ENCODE results near the gene DPEP2.

DNA sequence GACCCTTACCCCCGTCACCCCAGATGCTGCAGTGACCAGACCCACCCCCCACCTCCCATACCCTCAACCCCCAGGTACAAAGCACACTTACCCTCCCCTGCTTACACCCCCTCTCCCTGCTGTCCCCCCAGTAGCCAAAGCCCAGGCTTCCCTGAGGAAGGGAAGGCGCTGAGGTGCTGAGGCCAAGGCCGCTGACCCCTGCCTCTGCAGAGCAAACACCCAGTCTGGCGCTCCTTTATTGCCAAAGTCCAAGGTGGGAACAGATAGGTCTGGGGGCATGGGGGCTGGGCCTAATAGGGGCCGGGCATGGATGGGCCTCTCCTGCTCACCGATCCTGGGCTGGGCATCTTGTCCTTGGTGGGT, 56.0 kb downstream of the DPEP2 start:
- TF ChIP-seq, protein P1, sequence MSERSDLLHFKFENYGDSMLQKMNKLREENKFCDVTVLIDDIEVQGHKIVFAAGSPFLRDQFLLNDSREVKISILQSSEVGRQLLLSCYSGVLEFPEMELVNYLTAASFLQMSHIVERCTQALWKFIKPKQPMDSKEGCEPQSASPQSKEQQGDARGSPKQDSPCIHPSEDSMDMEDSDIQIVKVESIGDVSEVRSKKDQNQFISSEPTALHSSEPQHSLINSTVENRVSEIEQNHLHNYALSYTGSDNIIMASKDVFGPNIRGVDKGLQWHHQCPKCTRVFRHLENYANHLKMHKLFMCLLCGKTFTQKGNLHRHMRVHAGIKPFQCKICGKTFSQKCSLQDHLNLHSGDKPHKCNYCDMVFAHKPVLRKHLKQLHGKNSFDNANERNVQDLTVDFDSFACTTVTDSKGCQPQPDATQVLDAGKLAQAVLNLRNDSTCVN (CRISPR knock-in tag; IDR thresholded peaks at IDR 0.05; ENCODE audit: borderline replicate concordance) = no peak
- TF ChIP-seq NONO (IDR thresholded peaks at IDR 0.05) (no peak), NONO (CRISPR knock-in tag; conservative IDR thresholded peaks at IDR 0.05) (peak; percentile 79), MXI1 (IDR thresholded peaks at IDR 0.05; ENCODE audit: borderline replicate concordance, low read depth, low read length) (no peak), ZNF33A (CRISPR knock-in tag; IDR thresholded peaks at IDR 0.05; ENCODE audit: borderline replicate concordance) (no peak), ATRX (CRISPR knock-in tag; IDR thresholded peaks at IDR 0.05; ENCODE audit: borderline replicate concordance) (no peak), TEAD2 (CRISPR knock-in tag; IDR thresholded peaks at IDR 0.05) (no peak)
- TF ChIP-seq, protein P2, sequence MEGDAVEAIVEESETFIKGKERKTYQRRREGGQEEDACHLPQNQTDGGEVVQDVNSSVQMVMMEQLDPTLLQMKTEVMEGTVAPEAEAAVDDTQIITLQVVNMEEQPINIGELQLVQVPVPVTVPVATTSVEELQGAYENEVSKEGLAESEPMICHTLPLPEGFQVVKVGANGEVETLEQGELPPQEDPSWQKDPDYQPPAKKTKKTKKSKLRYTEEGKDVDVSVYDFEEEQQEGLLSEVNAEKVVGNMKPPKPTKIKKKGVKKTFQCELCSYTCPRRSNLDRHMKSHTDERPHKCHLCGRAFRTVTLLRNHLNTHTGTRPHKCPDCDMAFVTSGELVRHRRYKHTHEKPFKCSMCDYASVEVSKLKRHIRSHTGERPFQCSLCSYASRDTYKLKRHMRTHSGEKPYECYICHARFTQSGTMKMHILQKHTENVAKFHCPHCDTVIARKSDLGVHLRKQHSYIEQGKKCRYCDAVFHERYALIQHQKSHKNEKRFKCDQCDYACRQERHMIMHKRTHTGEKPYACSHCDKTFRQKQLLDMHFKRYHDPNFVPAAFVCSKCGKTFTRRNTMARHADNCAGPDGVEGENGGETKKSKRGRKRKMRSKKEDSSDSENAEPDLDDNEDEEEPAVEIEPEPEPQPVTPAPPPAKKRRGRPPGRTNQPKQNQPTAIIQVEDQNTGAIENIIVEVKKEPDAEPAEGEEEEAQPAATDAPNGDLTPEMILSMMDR (CRISPR knock-in tag; IDR thresholded peaks at IDR 0.05) = no peak; the same call in 1 of the 2 replicates
- TF ChIP-seq, protein P3, sequence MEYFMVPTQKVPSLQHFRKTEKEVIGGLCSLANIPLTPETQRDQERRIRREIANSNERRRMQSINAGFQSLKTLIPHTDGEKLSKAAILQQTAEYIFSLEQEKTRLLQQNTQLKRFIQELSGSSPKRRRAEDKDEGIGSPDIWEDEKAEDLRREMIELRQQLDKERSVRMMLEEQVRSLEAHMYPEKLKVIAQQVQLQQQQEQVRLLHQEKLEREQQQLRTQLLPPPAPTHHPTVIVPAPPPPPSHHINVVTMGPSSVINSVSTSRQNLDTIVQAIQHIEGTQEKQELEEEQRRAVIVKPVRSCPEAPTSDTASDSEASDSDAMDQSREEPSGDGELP (IDR thresholded peaks at IDR 0.05; ENCODE audit: borderline replicate concordance, low read depth) = peak; percentile 74; the same call in 1 of the 2 replicates
- TF ChIP-seq, protein P4, sequence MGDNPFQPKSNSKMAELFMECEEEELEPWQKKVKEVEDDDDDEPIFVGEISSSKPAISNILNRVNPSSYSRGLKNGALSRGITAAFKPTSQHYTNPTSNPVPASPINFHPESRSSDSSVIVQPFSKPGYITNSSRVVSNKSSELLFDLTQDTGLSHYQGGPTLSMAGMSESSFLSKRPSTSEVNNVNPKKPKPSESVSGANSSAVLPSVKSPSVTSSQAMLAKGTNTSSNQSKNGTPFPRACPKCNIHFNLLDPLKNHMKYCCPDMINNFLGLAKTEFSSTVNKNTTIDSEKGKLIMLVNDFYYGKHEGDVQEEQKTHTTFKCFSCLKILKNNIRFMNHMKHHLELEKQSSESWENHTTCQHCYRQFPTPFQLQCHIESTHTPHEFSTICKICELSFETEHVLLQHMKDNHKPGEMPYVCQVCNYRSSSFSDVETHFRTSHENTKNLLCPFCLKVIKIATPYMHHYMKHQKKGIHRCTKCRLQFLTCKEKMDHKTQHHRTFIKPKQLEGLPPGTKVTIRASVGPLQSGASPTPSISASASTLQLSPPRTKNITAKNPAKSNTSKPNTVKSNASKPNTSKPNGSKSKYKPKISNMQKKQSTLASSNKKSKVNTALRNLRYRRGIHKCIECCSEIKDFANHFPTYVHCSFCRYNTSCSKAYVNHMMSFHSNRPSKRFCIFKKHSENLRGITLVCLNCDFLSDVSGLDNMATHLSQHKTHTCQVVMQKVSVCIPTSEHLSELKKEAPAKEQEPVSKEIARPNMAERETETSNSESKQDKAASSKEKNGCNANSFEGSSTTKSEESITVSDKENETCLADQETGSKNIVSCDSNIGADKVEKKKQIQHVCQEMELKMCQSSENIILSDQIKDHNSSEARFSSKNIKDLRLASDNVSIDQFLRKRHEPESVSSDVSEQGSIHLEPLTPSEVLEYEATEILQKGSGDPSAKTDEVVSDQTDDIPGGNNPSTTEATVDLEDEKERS (CRISPR knock-in tag; IDR thresholded peaks at IDR 0.05) = no peak
- TF ChIP-seq, protein P5, sequence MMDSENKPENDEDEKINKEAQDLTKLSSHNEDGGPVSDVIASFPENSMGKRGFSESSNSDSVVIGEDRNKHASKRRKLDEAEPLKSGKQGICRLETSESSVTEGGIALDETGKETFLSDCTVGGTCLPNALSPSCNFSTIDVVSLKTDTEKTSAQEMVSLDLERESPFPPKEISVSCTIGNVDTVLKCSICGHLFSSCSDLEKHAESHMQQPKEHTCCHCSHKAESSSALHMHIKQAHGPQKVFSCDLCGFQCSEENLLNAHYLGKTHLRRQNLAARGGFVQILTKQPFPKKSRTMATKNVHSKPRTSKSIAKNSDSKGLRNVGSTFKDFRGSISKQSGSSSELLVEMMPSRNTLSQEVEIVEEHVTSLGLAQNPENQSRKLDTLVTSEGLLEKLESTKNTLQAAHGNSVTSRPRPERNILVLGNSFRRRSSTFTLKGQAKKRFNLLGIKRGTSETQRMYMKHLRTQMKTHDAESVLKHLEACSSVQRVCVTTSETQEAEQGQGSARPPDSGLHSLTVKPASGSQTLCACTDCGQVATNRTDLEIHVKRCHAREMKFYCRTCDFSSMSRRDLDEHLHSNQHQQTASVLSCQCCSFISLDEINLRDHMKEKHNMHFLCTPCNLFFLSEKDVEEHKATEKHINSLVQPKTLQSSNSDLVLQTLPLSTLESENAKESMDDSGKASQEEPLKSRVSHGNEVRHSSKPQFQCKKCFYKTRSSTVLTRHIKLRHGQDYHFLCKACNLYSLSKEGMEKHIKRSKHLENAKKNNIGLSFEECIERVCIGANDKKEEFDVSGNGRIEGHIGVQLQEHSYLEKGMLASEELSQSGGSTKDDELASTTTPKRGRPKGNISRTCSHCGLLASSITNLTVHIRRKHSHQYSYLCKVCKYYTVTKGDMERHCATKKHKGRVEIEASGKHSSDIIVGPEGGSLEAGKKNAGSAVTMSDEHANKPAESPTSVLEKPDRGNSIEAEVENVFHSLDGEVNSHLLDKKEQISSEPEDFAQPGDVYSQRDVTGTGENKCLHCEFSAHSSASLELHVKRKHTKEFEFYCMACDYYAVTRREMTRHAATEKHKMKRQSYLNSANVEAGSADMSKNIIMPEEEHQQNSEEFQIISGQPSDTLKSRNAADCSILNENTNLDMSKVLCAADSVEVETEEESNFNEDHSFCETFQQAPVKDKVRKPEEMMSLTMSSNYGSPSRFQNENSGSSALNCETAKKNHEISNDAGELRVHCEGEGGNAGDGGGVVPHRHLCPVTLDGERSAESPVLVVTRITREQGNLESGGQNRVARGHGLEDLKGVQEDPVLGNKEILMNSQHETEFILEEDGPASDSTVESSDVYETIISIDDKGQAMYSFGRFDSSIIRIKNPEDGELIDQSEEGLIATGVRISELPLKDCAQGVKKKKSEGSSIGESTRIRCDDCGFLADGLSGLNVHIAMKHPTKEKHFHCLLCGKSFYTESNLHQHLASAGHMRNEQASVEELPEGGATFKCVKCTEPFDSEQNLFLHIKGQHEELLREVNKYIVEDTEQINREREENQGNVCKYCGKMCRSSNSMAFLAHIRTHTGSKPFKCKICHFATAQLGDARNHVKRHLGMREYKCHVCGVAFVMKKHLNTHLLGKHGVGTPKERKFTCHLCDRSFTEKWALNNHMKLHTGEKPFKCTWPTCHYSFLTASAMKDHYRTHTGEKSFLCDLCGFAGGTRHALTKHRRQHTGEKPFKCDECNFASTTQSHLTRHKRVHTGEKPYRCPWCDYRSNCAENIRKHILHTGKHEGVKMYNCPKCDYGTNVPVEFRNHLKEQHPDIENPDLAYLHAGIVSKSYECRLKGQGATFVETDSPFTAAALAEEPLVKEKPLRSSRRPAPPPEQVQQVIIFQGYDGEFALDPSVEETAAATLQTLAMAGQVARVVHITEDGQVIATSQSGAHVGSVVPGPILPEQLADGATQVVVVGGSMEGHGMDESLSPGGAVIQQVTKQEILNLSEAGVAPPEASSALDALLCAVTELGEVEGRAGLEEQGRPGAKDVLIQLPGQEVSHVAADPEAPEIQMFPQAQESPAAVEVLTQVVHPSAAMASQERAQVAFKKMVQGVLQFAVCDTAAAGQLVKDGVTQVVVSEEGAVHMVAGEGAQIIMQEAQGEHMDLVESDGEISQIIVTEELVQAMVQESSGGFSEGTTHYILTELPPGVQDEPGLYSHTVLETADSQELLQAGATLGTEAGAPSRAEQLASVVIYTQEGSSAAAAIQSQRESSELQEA (CRISPR knock-in tag; IDR thresholded peaks at IDR 0.05; ENCODE audit: not compliant biosample characterization) = no peak

All from HepG2 (cell line).